K562 (cell line): ENCODE data around the gene ATP5PD. TPM values are rescaled to one million over a fixed set of nuclear protein-coding genes. Genes with fewer than 3 reads are reported as not detected.

ENCODE experiments used
- CBX1 ChIP-seq: sonication (generic); IDR thresholded peaks from 2 replicates; pipeline ENCODE4 v1.6.1; 2016; ENCODE audit warnings: antibody characterized with exemption, low read depth, mild to moderate bottlenecking
- CREM ChIP-seq: IDR thresholded peaks from 2 replicates; pipeline ENCODE4 v1.6.1; 2014; ENCODE audit warnings: antibody characterized with exemption, low read depth
- E2F4 ChIP-seq: sonication (generic); formaldehyde crosslinking; IDR thresholded peaks from 2 replicates; pipeline ENCODE4 v1.8.0; 2022; ENCODE audit warnings: mild to moderate bottlenecking, low read depth, missing genetic modification reagents
- HDAC8 ChIP-seq: fragments of 450-650 bp; IDR thresholded peaks from 2 replicates; pipeline ENCODE4 v1.6.1; 2016; ENCODE audit warnings: mild to moderate bottlenecking, missing genetic modification characterization, moderate library complexity, missing compliant biosample characterization
- L3MBTL2 ChIP-seq: fragments of 450-650 bp; IDR thresholded peaks from 2 replicates; pipeline ENCODE4 v1.6.1; 2016; ENCODE audit warnings: mild to moderate bottlenecking, moderate library complexity
- LEF1 ChIP-seq: fragments of 450-650 bp; IDR thresholded peaks from 2 replicates; pipeline ENCODE4 v1.6.1; 2016; ENCODE audit warnings: mild to moderate bottlenecking
- MAFF ChIP-seq: IDR thresholded peaks from 2 replicates; pipeline ENCODE4 v1.6.1; 2012; ENCODE audit warnings: low read length, improper control_type of control experiment
- MAZ ChIP-seq, 2 experiments: fragments of 450-650 bp in 1 of 2; sonication (generic) in 1 of 2; formaldehyde crosslinking; IDR thresholded peaks in 1 of 2; conservative IDR thresholded peaks in 1 of 2; 2 replicates each; pipeline versions ENCODE4 v1.4.0 to v1.5.0; 2020; ENCODE audit warnings: mild to moderate bottlenecking in 1 of 2, missing genetic modification reagents in 1 of 2
- MYC ChIP-seq, 2 experiments: fragments of 250-450 bp in 1 of 2; sonication (Bioruptor Pico) in 1 of 2; IDR thresholded peaks; 2 replicates each; pipeline versions ENCODE4 v1.5.1 to v1.6.1; 2012 to 2021; ENCODE audit warnings: low read depth in 2 of 2, borderline replicate concordance in 1 of 2, improper control_type of control experiment in 1 of 2, low read length in 1 of 2, mild to moderate bottlenecking in 1 of 2, moderate library complexity in 1 of 2
- NFE2L1 ChIP-seq: fragments of 450-650 bp; IDR thresholded peaks from 2 replicates; pipeline ENCODE4 v1.6.1; 2016; ENCODE audit warnings: missing genetic modification characterization, low read depth, mild to moderate bottlenecking, missing compliant biosample characterization, moderate library complexity, borderline replicate concordance
- POLR2G ChIP-seq: fragments of 200-400 bp; formaldehyde crosslinking; IDR thresholded peaks from 2 replicates; pipeline ENCODE4 v1.6.1; 2017; ENCODE audit warnings: low read depth, mild to moderate bottlenecking, antibody characterized with exemption, low read length, moderate library complexity
- RAD21 ChIP-seq, 2 experiments: fragments of 250-450 bp in 1 of 2; fragments of 450-650 bp in 1 of 2; sonication (Bioruptor Pico) in 1 of 2; formaldehyde crosslinking in 1 of 2; IDR thresholded peaks in 1 of 2; conservative IDR thresholded peaks in 1 of 2; 2 replicates each; pipeline versions ENCODE4 v1.4.0 to v1.8.0; 2020 to 2022; ENCODE audit warnings: mild to moderate bottlenecking in 2 of 2, moderate library complexity in 1 of 2
- RB1 ChIP-seq: fragments of 450-650 bp; IDR thresholded peaks from 2 replicates; pipeline ENCODE4 v1.6.1; 2017; ENCODE audit warnings: low read depth, mild to moderate bottlenecking
- RBM22 ChIP-seq: fragments of 200-400 bp; formaldehyde crosslinking; IDR thresholded peaks from 2 replicates; pipeline ENCODE4 v1.6.1; 2018; ENCODE audit warnings: low read length, low read depth; ENCODE audit not compliant: poor library complexity, severe bottlenecking
- RBM34 ChIP-seq: fragments of 200-400 bp; formaldehyde crosslinking; IDR thresholded peaks from 2 replicates; pipeline ENCODE4 v1.6.1; 2018; ENCODE audit warnings: low read length, borderline replicate concordance; ENCODE audit not compliant: insufficient read depth
- SRSF9 ChIP-seq: fragments of 200-400 bp; formaldehyde crosslinking; IDR thresholded peaks from 2 replicates; pipeline ENCODE4 v1.6.1; 2017; ENCODE audit warnings: low read depth, low read length, borderline replicate concordance
- STAT5A ChIP-seq: IDR thresholded peaks from 2 replicates; pipeline ENCODE4 v1.6.1; 2012; ENCODE audit warnings: low read length, inconsistent platforms, borderline replicate concordance
- TOE1 ChIP-seq, 2 experiments: fragments of 450-650 bp in 1 of 2; sonication (generic) in 1 of 2; formaldehyde crosslinking in 1 of 2; IDR thresholded peaks; 2 replicates each; pipeline versions ENCODE4 v1.7.1 to v1.8.0; 2016 to 2022; ENCODE audit warnings: borderline replicate concordance in 2 of 2, mild to moderate bottlenecking in 2 of 2, antibody characterized with exemption in 1 of 2, inconsistent platforms in 1 of 2, low read depth in 1 of 2, missing genetic modification reagents in 1 of 2, moderate library complexity in 1 of 2
- USF2 ChIP-seq: sonication (generic); formaldehyde crosslinking; IDR thresholded peaks from 2 replicates; pipeline ENCODE4 v1.5.0; 2020; ENCODE audit warnings: missing genetic modification reagents
- ZNF316 ChIP-seq: fragments of 450-650 bp; IDR thresholded peaks from 2 replicates; pipeline ENCODE4 v1.6.1; 2016
- ZNF668 ChIP-seq: fragments of 250-450 bp; sonication (Bioruptor Pico); IDR thresholded peaks from 2 replicates; pipeline ENCODE4 v1.8.0; 2022; ENCODE audit warnings: mild to moderate bottlenecking, inconsistent platforms
- ZNF696 ChIP-seq: fragments of 250-450 bp; sonication (Bioruptor Pico); conservative IDR thresholded peaks from 2 replicates; pipeline ENCODE4 v1.4.0; 2020; ENCODE audit warnings: mild to moderate bottlenecking, moderate library complexity
- polyA plus RNA-seq, 8 experiments: library from polyadenylated mRNA; depleted of rRNA in 4 of 8; stranded (reverse) in 5 of 8; unstranded in 3 of 8; fragments of >200 nt; fragmentation: Nextera tagmentation in 2 of 8; fragmentation: Illumina TruSeq in 1 of 8; extraction: Ambion mirVana in 2 of 8; extraction: Trizol in 1 of 8; gene quantifications; 2 replicates each; pipeline versions ENCODE4 v1.2.1 to v1.2.3, GENCODE V29; 2011 to 2014; ENCODE audit warnings: inconsistent platforms in 1 of 8, missing spikeins in 1 of 8
- total RNA-seq, 7 experiments: library from RNA; depleted of rRNA in 6 of 7; stranded (reverse); fragments of >200 nt in 6 of 7; fragmentation: Illumina TruSeq in 2 of 7; extraction: Trizol in 2 of 7; gene quantifications; 2 replicates each; pipeline versions ENCODE4 v1.2.1 to v1.2.3, GENCODE V29; 2011 to 2021; ENCODE audit warnings: low replicate concordance in 1 of 7
- TF ChIP-seq, protein P1 (sequence below): sonication (generic); formaldehyde crosslinking; IDR thresholded peaks from 2 replicates; pipeline ENCODE4 v1.8.1; 2022; ENCODE audit warnings: missing genetic modification reagents

The ATP5PD gene
- total and polyA plus RNA-seq, 9 of the 15 experiments (the other 6 are each of a cell fraction or from before 2014, with no cell fraction given) = 271 to 828 (median 432) TPM

- no peak for TF ChIP-seq RBM22
- TF ChIP-seq ZNF696 (CRISPR knock-in tag) = no peak
- TF ChIP-seq RBM34 = no peak
- TF ChIP-seq USF2 = peak; percentile 83
- TF ChIP-seq ZNF668 (CRISPR knock-in tag) = no peak
- TF ChIP-seq CBX1 = peak; percentile 67; the same call in 1 of the 2 replicates
- peak; percentile 87 for TF ChIP-seq CREM
- TF ChIP-seq NFE2L1 (tag) = no peak
- peak; percentile 91 for TF ChIP-seq RB1
- no peak for TF ChIP-seq TOE1 (IDR thresholded peaks at IDR 0.05; ENCODE audit: borderline replicate concordance)
- TF ChIP-seq TOE1 (CRISPR knock-in tag; IDR thresholded peaks at IDR 0.05; ENCODE audit: borderline replicate concordance, low read depth) = no peak
- peak; percentile 27 to 41; a peak in 2 of 4 replicates for TF ChIP-seq MAZ (CRISPR knock-in tag; conservative IDR thresholded peaks at IDR 0.05 in 1 of 2, IDR thresholded peaks at IDR 0.05 in 1 of 2)
- no peak for TF ChIP-seq SRSF9
- TF ChIP-seq STAT5A = no peak
- no peak for TF ChIP-seq ZNF316
- TF ChIP-seq LEF1 = no peak
- no peak for TF ChIP-seq MAFF
- no peak for TF ChIP-seq HDAC8
- TF ChIP-seq MYC (IDR thresholded peaks at IDR 0.05; ENCODE audit: low read depth, low read length) = peak; percentile 96
- TF ChIP-seq MYC (CRISPR knock-in tag; IDR thresholded peaks at IDR 0.05; ENCODE audit: borderline replicate concordance, low read depth) = no peak
- no peak for TF ChIP-seq E2F4 (CRISPR knock-in tag)
- TF ChIP-seq RAD21 (CRISPR knock-in tag; conservative IDR thresholded peaks at IDR 0.05 in 1 of 2, IDR thresholded peaks at IDR 0.05 in 1 of 2) = peak; percentile 13 to 34; a peak in 2 of 4 replicates
- TF ChIP-seq POLR2G = no peak; the same call in 1 of the 2 replicates
- peak; percentile 88 for TF ChIP-seq L3MBTL2
- TF ChIP-seq, protein P1, sequence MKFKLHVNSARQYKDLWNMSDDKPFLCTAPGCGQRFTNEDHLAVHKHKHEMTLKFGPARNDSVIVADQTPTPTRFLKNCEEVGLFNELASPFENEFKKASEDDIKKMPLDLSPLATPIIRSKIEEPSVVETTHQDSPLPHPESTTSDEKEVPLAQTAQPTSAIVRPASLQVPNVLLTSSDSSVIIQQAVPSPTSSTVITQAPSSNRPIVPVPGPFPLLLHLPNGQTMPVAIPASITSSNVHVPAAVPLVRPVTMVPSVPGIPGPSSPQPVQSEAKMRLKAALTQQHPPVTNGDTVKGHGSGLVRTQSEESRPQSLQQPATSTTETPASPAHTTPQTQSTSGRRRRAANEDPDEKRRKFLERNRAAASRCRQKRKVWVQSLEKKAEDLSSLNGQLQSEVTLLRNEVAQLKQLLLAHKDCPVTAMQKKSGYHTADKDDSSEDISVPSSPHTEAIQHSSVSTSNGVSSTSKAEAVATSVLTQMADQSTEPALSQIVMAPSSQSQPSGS (CRISPR knock-in tag) = no peak
These were observed 13.2 kb downstream of the ATP5PD start (continued) for GRCh38 chr17:75033346-75034235.
